Peyer's patch (tissue), 4 donors: ENCODE measurements around the gene FOXP4.

Experiments
- POLR2A ChIP-seq, 2 donors: fragments of 450-650 bp; IDR thresholded peaks; one replicate each; pipeline ENCODE4 v1.5.1; 2017; ENCODE audit warnings: antibody characterized with exemption in 2 of 2, mild to moderate bottlenecking in 2 of 2, moderate library complexity in 2 of 2
- TF ChIP-seq, protein P1 (sequence below), 6 experiments: fragments of 450-650 bp in 4 of 6; fragments of 200-600 bp in 2 of 6; sonication (generic) in 1 of 6; IDR thresholded peaks; one replicate each; pipeline ENCODE4 v1.5.1; 2017 to 2019; ENCODE audit warnings: antibody characterized with exemption in 6 of 6, mild to moderate bottlenecking in 3 of 6, moderate library complexity in 1 of 6

DNA sequence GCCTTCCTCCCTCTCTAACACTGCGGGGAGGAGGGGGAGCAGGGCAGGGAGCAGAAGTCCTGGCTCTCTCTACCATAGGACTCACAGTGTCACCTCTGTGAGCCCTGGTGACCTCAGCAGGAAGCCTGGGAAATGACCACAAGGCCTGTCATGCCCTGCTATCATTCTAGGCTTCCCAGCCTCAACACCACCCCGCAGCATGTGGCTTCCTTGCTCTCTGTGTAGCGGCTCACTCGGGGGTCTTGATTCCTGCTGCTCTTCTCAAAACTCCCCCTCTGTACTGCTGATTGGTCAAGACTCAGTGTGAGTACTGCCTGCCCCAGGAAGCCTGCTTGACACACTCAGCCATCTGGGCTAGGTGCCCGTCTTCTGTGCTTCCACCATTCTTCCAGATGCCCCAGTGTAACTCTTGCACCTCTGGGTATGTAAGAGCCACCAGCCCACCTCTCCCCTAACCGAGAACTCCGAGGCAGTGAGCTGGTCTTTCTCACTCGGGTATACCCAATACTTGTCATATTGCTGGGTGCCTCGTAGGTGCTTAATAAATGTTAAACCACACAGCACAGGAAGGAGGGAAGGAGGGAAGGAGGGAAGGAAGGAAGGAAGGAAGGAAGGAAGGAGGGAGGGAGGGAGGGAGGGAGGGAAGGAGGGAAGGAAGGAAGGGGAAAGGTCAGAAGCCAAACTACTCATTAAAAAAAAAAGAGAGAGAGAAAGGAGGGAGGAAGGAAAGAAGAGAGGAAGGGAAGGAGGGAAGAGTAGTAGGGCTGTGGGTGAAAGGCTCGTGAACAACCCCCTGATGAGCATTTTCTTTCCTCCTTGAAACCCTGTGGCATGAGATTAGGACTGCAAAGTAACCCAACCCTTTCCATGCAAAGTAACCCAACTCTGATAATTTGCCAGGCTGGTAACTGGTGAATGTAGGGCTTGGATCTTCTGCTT lies 97.0 kb downstream of the FOXP4 start:
- TF ChIP-seq, protein P1, sequence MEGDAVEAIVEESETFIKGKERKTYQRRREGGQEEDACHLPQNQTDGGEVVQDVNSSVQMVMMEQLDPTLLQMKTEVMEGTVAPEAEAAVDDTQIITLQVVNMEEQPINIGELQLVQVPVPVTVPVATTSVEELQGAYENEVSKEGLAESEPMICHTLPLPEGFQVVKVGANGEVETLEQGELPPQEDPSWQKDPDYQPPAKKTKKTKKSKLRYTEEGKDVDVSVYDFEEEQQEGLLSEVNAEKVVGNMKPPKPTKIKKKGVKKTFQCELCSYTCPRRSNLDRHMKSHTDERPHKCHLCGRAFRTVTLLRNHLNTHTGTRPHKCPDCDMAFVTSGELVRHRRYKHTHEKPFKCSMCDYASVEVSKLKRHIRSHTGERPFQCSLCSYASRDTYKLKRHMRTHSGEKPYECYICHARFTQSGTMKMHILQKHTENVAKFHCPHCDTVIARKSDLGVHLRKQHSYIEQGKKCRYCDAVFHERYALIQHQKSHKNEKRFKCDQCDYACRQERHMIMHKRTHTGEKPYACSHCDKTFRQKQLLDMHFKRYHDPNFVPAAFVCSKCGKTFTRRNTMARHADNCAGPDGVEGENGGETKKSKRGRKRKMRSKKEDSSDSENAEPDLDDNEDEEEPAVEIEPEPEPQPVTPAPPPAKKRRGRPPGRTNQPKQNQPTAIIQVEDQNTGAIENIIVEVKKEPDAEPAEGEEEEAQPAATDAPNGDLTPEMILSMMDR (IDR thresholded peaks at IDR 0.05) = no peak
- TF ChIP-seq POLR2A (IDR thresholded peaks at IDR 0.05) = no peak
